Measurements from ENCODE around the gene CHTF18. TPM values are rescaled to one million over a fixed set of nuclear protein-coding genes. Genes with fewer than 3 reads are reported as not detected.
"Not testable (repeated sequence)": the region's sequence is repeated elsewhere in the genome, so short reads cannot be mapped to it uniquely, and the experiment has no call there.

CHTF18 gene
- total and polyA plus RNA-seq, 2 of the 4 experiments (the other 2 are of a cell fraction) = 3.2 to 21.4 TPM

GRCh38 chr16:752007-752312 is 36.5 kb upstream of the CHTF18 start:
- BruUV-seq (replicated peaks) = no TSS peak
- in situ Hi-C loops (cut with MboI; ENCODE audit: low sequenced_read_pairs) (no loop called here), dilution Hi-C loops (cut with HindIII; ENCODE audit: low sequenced_read_pairs, unreplicated experiment) (no loop called here), intact Hi-C loops (cut with micrococcal nuclease) (no loop called here)
- ChIA-PET CTCF (no interaction called here), POLR2A (ENCODE audit: unreplicated experiment) (no interaction called here)
- Histone ChIP-seq H3K4me1 (ENCODE audit: control insufficient read depth, insufficient read depth, low read length) (no peaks in the 10 kb centered on the region), H2BK120ac (ENCODE audit: low read depth, low read length) (no peak overlapping the region), H4K8ac (ENCODE audit: low read depth in 2 of 2, low read length in 2 of 2) (no peak overlapping the region), H3K9me3 (ENCODE audit: control insufficient read depth, insufficient read depth, low read length) (peaks cover 3% of the 10 kb centered on the region), H3K4ac (ENCODE audit: low read depth, low read length) (no peak overlapping the region), H4K20me1 (ENCODE audit: insufficient read depth, low read length) (no peaks in the 10 kb centered on the region), H3K27me3 (ENCODE audit: control insufficient read depth, insufficient read depth, low read length) (peaks cover 11% of the 10 kb centered on the region), H3K9ac (ENCODE audit: low read depth, low read length) (no peak overlapping the region), H2AFZ (replicated peaks; ENCODE audit: low read length, poor library complexity) (peak overlapping the region; percentile 67), H3K4me3 (ENCODE audit: insufficient read depth, low read depth, low read length) (no peak overlapping the region), H2AK5ac (ENCODE audit: low read depth, low read length) (no peak overlapping the region), H3K23ac (ENCODE audit: low read depth, low read length) (no peak overlapping the region), H3K18ac (ENCODE audit: low read depth, low read length) (no peak overlapping the region), H3K36me3 (ENCODE audit: control insufficient read depth, insufficient read depth, low read length) (no peaks in the 10 kb centered on the region), H4K5ac (ENCODE audit: low read depth, low read length) (no peak overlapping the region), H4K91ac (ENCODE audit: insufficient read depth, low read depth, low read length) (no peak overlapping the region), H3K79me1 (ENCODE audit: low read depth in 1 of 2, low read length in 2 of 2) (no peaks in the 10 kb centered on the region), H3K9me1 (ENCODE audit: insufficient read depth, low read length) (no peaks in the 10 kb centered on the region), H3K14ac (replicated peaks; ENCODE audit: low read depth, low read length) (no peak overlapping the region), H2BK20ac (ENCODE audit: low read depth, low read length) (no peak overlapping the region), H3K4me2 (ENCODE audit: low read depth, low read length) (no peak overlapping the region), H2AK9ac (replicated peaks; ENCODE audit: low read depth, low read length, poor library complexity) (no peak overlapping the region), H2BK5ac (ENCODE audit: low read depth, low read length, poor library complexity, severe bottlenecking) (no peak overlapping the region), H3K27ac (ENCODE audit: insufficient read depth, low read length) (no peak overlapping the region), H3K56ac (ENCODE audit: extremely low read depth, insufficient read depth, low read length) (no peak overlapping the region), H2BK15ac (ENCODE audit: low read depth, low read length) (no peak overlapping the region)
- ATAC-seq (ENCODE audit: low read depth) (no peak), DNase-seq (no peak)
- TF ChIP-seq BHLHE40 (IDR thresholded peaks at IDR 0.05; ENCODE audit: low read depth, low read length) (no peak), ELK1 (IDR thresholded peaks at IDR 0.05; ENCODE audit: borderline replicate concordance, low read depth, low read length) (no peak), MAFK (IDR thresholded peaks at IDR 0.05; ENCODE audit: low read depth, low read length) (no peak)
- 28% methylated on average over 5 of the region's 10 CpGs; no CpG with 5 or more reads in 1 of the 2 experiments for WGBS, 2 experiments (ENCODE audit: extremely low coverage in 2 of 2, insufficient read length in 1 of 2)

- H3K56ac ChIP-seq (ENCODE audit: extremely low read depth, insufficient read depth, low read length); H4K91ac ChIP-seq (ENCODE audit: insufficient read depth, low read depth, low read length); intact Hi-C loops (cut with micrococcal nuclease); H3K4me3 ChIP-seq (ENCODE audit: insufficient read depth, low read depth, low read length); DNase-seq; H2AK5ac ChIP-seq (ENCODE audit: low read depth, low read length); H3K18ac ChIP-seq (ENCODE audit: low read depth, low read length); in situ Hi-C loops (cut with MboI; ENCODE audit: low sequenced_read_pairs); H3K27ac ChIP-seq (ENCODE audit: insufficient read depth, low read length); H2BK5ac ChIP-seq (ENCODE audit: low read depth, low read length, poor library complexity, severe bottlenecking); H3K36me3 ChIP-seq (ENCODE audit: control insufficient read depth, insufficient read depth, low read length); CTCF ChIA-PET; H3K14ac ChIP-seq (replicated peaks; ENCODE audit: low read depth, low read length); H4K5ac ChIP-seq (ENCODE audit: low read depth, low read length); dilution Hi-C loops (cut with HindIII; ENCODE audit: low sequenced_read_pairs, unreplicated experiment); H2BK120ac ChIP-seq (ENCODE audit: low read depth, low read length); H2AFZ ChIP-seq (replicated peaks; ENCODE audit: low read length, poor library complexity); H3K9ac ChIP-seq (ENCODE audit: low read depth, low read length); ATAC-seq (ENCODE audit: low read depth); BruUV-seq (replicated peaks); H4K20me1 ChIP-seq (ENCODE audit: insufficient read depth, low read length); POLR2A ChIA-PET (ENCODE audit: unreplicated experiment); H2BK20ac ChIP-seq (ENCODE audit: low read depth, low read length); H3K4me1 ChIP-seq (ENCODE audit: control insufficient read depth, insufficient read depth, low read length); H4K8ac ChIP-seq (ENCODE audit: low read depth in 2 of 2, low read length in 2 of 2); H3K9me1 ChIP-seq (ENCODE audit: insufficient read depth, low read length); H3K79me1 ChIP-seq (ENCODE audit: low read depth in 1 of 2, low read length in 2 of 2); H3K4ac ChIP-seq (ENCODE audit: low read depth, low read length); H3K9me3 ChIP-seq (ENCODE audit: control insufficient read depth, insufficient read depth, low read length); H3K4me2 ChIP-seq (ENCODE audit: low read depth, low read length); H2AK9ac ChIP-seq (replicated peaks; ENCODE audit: low read depth, low read length, poor library complexity); H2BK15ac ChIP-seq (ENCODE audit: low read depth, low read length); H3K23ac ChIP-seq (ENCODE audit: low read depth, low read length): not testable (repeated sequence)
- WGBS, 2 experiments (ENCODE audit: extremely low coverage in 2 of 2, insufficient read length in 1 of 2) = 100% methylated on average over 2 of the region's 11 CpGs; no CpG with 5 or more reads in 1 of the 2 experiments
- H3K27me3 ChIP-seq (ENCODE audit: control insufficient read depth, insufficient read depth, low read length) = peaks cover 11% of the 10 kb centered on the region
Observed at GRCh38 chr16:754121-754607, 34.3 kb upstream of the CHTF18 start.
